ENCODE results near the gene STOM.

Gene STOM

DNA sequence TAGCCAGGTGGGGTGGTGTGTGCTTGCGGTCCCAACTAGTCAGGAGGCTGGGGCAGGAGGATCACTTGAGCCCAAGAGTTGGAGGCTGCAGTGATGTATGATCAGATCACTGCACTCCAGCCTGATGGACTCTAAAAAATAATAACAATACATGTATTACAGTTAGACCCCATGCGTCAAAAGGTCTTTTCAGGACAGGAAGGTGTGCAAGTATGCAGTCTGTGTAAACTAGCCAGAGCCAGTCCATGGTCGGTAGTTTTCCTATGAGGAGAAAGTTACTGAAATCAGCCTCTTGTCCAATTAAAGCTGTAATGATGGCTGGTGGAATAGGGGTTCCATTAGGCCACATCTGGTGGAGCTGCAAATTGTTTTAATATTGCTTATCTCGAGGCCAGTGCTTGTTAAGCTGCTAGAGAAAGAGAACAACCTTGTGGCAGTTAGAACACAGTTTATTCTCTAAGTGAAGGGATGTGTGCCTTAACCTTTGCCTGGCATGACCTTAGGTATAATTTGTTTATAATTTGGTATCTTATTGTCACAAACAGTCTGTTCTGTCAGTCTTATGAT lies 1.5 kb upstream of the STOM start:
- no peak for DNase-seq

DNA sequence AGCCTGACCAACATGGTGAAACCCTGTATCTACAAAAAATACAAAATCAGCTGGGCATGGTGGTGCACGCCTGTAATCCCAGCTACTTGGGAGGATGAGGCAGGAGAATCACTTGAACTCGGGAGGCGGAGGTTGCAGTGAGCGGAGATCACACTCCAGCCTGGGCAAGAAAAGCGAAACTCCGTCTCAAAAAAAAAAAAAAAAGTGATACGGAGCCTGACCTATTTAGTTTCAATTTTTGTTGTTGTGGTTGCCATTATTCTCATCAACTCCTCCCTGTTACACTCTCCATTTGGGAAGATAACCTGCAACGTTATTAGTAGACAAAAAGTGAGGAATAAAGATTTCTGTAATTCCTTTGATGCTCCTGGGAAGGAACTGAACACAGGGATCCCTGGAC lies 1.3 kb downstream of the STOM start:
- peak in 2 of 3 donors; percentile 36 to 69 for DNase-seq

DNA sequence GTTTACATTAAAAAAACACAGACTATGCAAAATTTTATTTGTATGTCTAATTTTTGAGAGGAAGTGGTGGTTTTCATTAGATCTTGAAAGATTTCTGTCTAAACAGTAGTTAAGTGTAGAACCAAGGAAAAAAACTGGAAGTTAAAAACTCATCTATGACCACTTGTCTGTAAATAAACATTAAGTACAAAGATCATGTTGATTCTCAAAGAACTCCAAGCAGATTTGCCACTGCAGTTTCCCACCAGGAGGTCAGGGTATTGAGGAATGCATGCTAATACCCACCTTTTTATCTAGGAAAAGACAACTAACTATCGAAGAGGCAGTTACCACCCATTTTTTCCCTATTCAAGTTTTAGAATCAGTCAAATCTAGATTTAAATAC lies 1.9 kb downstream of the STOM start:
- peak in 1 of 3 donors; percentile 44 for DNase-seq

DNA sequence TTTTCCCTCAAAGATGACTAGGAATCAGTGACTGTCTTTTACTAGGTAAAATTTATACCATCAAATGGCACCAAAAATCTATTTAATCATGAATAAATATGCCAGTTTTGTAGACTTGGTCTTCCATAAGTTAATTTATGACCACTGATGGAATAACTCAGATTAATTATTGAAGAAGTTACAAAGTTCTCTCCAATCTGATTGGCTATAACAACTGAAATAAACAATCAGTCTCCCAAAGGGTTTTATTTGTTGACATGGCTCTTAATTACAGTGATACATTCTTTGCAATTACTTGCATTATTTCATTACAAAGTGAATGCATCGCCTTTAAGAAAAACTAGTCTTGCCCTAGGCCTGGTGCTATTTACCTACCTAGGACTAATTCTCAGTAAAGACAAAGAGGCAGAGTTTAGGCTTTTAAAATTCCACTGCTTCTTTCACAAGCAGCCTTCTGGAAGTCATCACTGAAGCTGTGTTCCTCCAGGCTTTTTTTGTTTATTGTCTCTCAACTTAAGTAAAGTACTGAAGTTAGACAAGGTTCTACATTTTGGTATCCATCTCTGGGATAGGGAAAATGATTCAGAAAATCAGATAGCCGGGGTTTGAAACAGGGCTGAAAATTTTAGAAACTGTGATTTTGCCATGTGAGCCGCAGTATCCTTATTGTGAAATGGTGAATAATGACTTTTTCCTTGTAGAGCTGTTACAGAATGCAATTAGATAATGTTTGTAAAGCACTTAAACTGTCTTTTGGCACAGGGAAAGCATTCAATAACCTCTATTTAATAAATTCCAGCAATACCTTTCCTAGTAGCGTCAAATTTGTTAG lies 2.5 kb downstream of the STOM start:
- peak in 2 of 3 donors; percentile 46 to 50 for DNase-seq

DNA sequence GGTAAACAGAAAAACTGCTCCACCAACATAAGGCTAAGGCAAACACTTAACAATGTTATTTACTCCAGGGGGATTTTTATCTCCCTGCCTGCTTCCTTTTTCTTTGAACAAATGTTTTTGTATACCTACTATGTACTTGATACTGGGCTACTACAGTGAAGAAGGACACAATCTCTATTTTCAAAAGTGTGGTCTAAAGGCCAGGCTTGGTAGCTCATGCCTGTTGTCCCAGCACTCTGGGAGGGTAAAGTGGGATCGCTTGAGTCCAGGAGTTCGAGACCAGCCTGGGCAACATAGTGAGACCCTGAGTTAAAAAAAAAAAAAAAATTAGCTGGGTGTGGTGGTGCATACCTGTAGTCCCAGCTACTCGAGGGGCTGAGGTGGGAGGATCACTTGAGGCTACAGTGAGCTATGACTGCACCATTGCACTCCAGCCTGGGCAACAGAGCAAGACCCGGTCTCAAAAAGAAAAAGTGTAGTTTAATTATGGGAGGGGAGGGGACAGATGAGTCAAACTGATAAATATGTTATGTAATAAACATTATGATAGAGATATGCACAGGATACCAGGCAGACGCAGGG lies 3.3 kb downstream of the STOM start:
- no peak for DNase-seq

DNA sequence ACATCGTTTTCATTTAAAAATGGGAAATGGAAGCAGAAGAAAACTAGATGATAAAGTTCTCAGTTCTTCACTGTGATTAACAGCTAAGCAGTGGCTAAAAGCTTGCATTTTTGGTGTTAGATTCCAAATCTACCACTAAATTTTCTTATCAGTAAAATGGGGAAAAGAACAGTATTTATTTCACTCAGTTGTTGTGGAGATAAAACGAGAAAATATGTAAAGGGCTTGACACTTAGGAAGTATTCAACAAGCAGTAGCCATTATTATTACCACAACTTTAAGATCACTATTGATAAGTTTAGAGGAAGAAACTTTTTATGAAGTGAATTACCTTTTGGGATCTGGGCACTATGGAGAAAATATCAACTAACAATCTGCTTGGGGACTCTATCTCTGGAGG lies 4.5 kb downstream of the STOM start:
- no peak for DNase-seq

DNA sequence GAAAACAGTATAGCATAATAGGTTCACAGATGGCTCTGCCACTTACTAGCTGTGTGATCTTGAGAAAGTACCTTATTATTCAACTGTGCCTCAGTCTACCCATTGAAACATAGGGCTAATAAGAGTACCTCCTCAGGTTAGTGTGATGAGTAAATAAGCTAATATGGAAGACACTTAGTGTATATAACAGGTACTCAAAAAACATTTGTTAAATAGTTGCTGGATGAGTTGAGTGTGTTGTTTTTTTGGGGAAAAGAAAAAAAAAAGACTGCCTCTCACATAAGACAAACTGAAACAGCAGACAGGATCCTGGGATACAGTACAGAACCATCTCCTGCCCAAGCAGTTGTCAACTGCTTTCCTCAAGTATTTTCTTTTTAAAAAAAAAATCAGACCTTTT lies 5.2 kb downstream of the STOM start:
- no peak for DNase-seq

DNA sequence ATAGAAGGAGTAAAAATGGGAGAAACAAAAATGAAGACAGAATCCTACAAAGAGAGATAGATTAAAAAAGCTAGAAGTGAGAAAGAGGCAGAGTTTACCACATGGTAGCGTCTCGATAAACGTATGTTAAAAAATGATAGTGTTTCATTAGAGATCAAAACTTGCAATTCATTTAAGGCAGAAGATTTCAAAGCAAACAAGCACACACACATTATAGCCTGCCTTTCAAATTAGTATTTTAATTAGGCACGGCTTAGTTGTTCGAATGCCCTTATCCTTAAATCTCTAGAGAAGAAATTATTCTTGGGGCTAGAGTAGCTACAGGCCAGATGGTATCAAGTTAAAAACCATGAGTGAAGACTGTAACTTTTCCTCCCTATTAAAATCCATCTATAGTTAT lies 6.0 kb downstream of the STOM start:
- no peak for DNase-seq

DNA sequence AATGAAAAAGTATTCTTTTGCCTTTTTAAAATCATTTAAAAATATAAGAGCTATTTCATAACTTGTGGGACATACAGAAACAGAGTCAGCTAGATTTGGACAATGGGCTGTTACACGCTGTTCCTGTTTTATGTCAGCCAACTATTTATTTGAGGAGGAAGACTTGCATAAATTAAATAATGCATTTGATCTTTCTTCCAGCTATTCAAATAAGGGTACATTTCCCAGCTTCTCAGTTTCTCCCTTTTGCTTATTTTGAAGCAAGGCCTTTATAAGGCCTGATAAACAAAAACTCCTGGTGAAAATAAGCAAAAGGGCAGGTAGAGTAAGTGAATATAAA lies 6.5 kb downstream of the STOM start:
- DNase-seq: peak in 1 of 3 donors; percentile 49

DNA sequence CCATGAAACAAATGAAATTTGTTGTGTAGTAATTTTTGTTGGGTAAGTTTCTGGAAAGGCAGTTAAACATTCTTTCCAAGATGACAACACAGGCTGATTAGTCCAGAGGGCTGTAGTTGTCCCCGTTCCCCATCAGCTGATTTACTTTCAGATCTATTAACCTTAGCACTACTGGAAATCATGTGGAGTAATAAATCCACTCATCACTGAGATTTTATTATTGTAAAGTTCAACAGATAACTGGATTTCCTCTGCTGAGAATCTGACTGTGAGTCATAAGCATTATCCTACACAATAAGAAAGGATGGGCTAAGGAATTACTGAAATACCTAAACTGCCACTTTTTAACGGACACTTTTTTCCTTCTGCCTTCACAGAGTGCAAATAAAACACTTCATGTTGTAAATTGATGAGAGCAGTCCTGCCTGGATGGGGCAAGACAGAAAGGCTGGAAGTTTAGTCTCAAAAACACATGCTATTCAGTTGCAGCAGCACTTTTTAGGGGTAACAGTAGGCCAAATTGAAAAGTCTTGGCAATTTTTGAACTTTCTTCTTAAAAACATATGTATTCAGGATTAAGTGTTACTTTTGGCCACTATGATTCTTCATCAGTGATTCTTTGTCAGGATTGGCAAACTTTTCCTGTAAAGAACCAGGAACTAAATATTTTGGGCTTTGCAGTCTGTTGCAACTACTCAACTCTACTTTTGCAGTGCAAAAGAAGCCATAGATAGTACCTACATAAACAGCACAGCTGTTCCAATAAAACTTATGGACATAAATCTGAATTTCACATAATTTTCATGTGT lies 7.0 kb downstream of the STOM start:
- DNase-seq: peak; percentile 79 to 96 (median 85)

DNA sequence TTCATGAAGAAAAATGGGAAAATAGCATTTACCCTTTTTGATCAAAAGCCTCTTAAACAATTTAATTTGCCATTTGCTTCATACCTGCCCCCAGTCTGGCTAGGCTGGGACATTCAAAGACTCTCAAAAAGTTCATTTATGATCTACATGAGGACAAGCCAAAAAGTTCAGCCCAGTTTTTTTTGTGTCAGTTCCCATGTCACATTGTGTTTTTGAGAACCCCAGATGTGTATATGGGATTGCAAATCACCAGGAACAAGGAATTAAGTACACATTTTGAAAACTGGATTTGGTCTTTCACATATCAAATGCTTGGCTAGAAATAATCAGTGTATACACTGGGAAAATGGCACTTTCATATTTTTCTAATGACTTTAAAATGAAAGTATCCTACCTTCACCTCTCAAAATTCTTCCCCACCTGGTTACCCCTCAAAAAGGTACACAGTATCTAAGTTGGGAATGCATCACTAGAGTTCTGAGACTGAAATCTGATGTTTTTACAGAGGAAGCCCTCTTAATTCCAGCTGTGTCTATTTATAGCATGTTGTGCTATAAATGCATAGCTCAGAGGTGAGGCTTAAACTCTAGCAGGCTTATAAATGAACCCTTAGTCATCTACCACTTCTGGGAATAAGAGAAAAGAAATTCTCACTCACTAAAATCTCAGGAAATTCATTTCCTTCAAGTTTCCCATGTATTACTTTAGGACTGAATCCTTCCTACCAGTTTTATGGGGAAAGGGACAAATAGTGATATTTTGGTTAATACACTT lies 9.3 kb downstream of the STOM start:
- peak in 1 of 3 donors; percentile 68 for DNase-seq

DNA sequence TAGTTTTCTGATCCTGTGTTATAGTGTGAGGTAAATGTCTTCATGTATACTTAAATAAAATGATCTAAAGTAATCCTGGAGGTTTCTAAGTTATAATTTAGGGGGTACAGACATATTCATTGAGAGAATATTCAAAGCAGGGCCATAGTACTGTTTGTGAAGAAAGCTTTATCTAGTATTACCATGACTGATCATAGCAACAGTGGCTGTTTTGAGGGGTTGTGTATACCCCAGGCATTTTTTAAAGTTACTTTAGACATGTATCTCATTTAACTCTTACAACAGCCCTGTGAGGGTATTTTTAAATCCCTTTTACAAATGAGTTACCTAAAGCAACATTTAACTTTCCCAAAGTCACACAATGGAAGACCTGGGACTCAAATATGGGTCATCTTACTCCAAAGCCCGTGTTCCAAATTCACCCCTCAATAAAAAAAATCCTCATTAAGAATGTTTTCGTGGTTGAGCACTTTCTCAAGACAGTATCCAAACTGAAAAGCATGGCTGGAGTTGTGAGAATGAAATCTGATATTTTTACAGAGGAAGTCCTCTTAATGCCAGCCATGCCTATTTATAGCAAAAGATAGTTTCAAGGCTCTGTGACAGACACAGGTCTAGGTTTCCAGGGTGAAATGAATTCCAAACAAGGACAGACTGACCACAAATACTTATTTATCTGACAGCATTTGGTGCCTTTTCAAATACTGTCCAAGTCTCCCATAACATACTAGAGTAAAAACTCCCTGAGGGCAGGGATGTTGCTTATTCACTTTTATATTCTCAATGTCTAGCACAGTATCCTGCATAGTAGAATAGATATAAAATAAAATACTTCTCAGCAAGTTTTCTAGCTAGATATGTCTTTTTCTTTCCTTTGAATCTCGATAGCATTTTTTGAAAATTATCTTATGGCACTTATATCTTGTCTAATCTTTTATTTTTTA lies 10.4 kb downstream of the STOM start:
- DNase-seq: no peak

DNA sequence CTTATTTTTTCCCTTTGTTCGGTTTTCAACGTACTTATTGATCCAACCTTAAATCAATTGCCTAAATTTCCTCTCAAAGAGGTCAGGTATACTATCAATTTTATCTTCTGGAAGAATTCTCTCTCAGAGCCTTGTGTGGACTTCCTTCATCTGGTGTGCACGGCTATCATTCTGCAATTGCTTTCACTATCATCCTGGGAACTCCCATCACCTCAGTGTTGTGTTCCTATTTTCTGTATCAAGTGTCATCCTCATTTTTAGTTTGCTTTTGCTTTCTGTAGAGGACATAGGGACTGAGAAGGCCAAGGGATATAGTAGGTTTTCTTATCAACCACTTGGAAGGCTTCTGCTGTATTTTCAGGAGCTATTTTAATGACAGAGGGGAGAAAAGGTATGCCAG lies 11.3 kb downstream of the STOM start:
- peak; percentile 72 to 91 (median 80) for DNase-seq

DNA sequence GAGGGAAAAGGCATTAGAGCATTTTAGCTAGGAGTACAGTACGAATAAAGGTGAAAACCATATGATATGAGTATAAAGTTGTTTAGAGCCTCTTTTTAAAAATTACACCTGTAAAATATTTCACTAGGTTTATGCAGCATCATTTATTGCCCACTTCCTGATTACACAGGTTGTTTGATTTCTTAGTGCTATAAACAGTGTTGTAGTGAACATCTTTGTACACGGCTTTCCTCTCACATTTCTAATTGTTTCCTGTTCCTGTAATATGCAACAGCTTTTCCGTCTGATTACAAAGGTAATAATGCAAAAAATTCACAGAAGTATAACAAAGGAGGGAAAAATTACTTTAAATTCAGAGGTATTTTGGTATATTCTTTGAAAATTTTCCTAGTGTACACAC lies 13.0 kb downstream of the STOM start:
- DNase-seq: no peak

DNA sequence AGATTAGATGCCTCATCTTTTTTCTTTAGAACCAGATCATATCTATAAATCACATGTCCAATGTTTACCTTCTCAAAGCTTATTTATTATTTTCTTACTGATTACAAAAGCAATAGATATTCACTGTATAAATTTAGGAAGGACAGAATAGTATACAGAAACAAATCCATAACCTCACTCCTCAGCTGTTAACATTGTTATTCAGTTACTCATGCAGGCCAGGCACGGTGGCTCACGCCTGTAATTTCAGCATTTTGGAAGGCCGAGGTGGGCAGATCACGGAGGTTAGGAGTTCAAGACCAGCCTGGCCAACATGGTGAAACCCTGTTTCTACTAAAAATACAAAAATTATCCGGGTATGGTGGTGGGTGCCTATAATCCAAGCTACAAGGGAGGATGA lies 15.3 kb downstream of the STOM start:
- no peak for DNase-seq

DNA sequence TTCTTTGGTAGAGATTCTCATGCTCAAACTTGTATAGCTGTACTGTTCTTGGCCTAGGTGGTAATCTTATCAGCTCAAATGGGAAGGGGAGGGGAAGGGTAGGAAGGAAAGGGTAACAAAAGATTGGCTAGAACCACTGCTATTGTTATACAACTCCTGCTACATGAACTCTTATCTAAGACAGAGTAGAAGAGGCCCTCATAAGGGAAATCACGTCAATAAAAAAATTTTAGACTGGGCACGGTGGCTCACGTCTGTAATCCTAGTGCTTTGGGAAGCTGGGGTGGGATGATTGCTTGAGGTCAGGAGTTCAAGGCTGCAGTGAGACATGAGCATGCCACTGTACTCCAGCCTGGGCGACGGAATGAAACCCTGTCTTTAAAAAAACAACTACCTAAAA lies 15.9 kb downstream of the STOM start:
- DNase-seq: no peak

DNA sequence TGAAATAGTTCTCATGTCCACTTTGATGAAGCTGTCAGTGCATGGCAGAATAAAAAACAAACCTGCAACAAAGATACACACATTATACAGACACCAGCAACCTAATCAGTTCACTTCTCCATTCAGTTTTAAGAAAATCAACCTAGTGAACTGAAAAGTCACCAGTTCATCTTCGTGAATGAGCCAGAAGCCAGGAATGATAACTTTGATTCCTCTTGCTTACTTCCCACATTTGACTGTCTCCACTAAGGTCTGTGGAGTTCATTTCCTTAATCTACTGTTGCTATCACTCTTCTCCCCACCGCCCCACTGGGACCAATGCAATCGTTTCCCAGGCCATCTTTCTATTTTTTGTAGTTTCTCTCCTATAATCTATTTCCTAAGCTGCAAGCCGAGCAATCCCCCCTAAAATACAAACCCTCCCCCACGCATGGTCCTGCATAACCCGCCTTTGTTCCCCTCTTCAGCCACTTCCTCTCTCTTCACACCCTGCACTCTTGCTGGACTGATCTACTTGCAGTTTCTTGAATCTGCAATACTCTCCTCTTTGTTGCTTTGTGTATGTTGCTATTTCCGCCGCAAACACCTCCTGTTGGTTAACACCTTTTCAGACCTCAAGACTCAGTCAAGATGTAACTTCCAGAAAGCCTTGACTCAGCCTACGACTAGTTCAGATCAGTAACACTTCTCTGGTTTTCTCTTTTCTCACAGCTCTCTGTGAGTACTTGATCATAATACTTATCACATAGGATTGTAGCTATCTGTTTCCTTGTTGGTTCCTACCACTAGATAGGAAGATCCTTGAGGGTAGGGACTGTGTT lies 16.6 kb downstream of the STOM start:
- peak in 2 of 3 donors; percentile 35 to 44 for DNase-seq

DNA sequence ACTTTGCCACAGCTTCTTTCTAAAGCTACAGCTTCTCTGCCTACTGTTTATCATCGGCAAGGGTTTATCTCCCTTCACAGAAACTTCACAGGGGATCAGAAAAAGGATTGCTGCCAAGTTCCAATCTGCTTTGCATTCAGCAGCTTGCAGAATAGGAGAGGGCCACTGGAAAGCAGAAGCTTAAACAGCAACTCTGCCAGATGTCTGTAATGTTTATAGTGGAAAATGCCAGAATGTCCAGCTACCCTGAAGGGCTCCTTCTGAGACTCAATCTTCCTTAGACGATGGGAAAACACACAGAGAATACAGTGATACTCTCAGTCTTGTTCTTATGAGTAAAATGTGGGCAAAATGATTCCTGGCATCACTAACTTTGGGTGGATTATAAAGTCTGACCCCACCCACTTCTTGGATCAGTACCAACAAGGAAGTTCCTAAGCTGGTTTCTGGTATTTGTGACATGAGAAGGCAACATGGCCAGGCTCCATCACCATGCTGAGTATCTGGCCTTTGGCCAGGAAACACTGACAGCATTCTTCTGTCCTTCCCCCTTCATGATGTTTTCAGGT lies 19.0 kb downstream of the STOM start:
- peak; percentile 55 to 83 (median 70) for DNase-seq

DNA sequence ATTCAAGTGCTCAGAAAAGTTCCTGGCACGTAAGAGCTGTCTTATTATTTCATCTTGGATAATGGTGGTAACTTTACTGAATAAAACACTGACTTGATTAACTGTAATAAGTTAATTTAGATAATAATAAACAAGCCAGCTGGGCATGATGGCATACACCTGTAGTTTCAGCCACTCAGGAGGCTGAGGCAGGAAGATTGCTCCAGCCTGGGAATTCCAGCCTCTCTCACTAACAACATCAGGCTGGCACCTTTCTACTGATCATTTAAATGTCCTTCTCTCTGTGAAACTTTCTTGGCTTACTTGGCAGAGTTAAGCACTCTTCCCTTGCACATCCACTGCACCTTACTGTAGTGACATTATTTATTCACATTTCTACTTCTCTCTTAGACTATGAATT lies 20.0 kb downstream of the STOM start:
- no peak for DNase-seq

DNA sequence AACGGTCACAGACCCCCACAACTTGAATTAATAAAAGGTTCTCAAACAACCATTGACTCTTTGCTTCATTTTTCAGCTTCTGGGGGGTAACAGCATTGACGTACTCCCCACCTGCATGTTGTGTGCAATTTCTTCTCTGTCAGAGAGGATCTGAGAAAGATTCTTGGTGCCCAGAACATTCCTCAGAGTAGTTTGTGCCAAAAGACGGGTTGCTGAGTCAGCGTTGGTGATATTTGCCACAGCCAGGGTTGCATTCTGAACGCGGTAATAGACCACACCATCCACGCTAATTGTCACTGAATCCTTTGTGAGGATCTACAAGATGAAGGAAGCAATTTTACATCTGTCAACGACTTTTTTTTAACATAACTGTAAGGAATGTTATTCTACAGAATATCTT lies 21.0 kb downstream of the STOM start:
- no peak for DNase-seq
